ENCODE measurements around the gene APMAP.

- TF ChIP-seq POLR2A (IDR thresholded peaks at IDR 0.05): no peak
- TF ChIP-seq CTCF (IDR thresholded peaks at IDR 0.05): no peak
Observed at GRCh38 chr20:25017257-25017803, 24.8 kb upstream of the APMAP start.

Data from uterus (tissue), 2 donors.